ENCODE results near the gene C2CD2L. TPM values are rescaled to one million over a fixed set of nuclear protein-coding genes. Genes with fewer than 3 reads are reported as not detected.

The C2CD2L gene
- total RNA-seq, 1 donor from 2014 or later: 10.8 TPM

- DNase-seq: no peak
- Histone ChIP-seq H3K27ac (replicated peaks) (no peak overlapping the region), H3K27me3 (ENCODE audit: low read depth) (no peaks in the 10 kb centered on the region), H3K9me3 (replicated peaks) (no peaks in the 10 kb centered on the region), H3K4me1 (peaks cover 34% of the 10 kb centered on the region), H3K4me3 (no peak overlapping the region), H3K36me3 (peaks cover 48% of the 10 kb centered on the region)
- TF ChIP-seq CTCF (IDR thresholded peaks at IDR 0.05; ENCODE audit: borderline replicate concordance): no peak
- intact Hi-C loops (cut with micrococcal nuclease): no loop called here
Observed at GRCh38 chr11:119110439-119110838, 3.3 kb downstream of the C2CD2L start.

- Histone ChIP-seq H3K4me3 (no peak overlapping the region), H3K4me1 (peaks cover 28% of the 10 kb centered on the region), H3K36me3 (peaks cover 54% of the 10 kb centered on the region), H3K27me3 (ENCODE audit: low read depth) (no peaks in the 10 kb centered on the region), H3K9me3 (replicated peaks) (no peaks in the 10 kb centered on the region), H3K27ac (replicated peaks) (no peak overlapping the region)
- intact Hi-C loops (cut with micrococcal nuclease): no loop called here
- DNase-seq: no peak
- no peak for TF ChIP-seq CTCF (IDR thresholded peaks at IDR 0.05; ENCODE audit: borderline replicate concordance)
Observed at GRCh38 chr11:119111361-119111925, 4.3 kb downstream of the C2CD2L start.

- peaks cover 20% of the 10 kb centered on the region for H3K4me1 ChIP-seq
- H3K27me3 ChIP-seq (ENCODE audit: low read depth): no peaks in the 10 kb centered on the region
- no peak overlapping the region for H3K4me3 ChIP-seq
- no peak for TF ChIP-seq CTCF (IDR thresholded peaks at IDR 0.05; ENCODE audit: borderline replicate concordance)
- no peak overlapping the region for H3K27ac ChIP-seq (replicated peaks)
- peaks cover 61% of the 10 kb centered on the region for H3K36me3 ChIP-seq
- no peaks in the 10 kb centered on the region for H3K9me3 ChIP-seq (replicated peaks)
- intact Hi-C loops (cut with micrococcal nuclease): no loop called here
- DNase-seq: no peak
Observed at GRCh38 chr11:119112314-119113020, 5.3 kb downstream of the C2CD2L start.

- DNase-seq: no peak
- H3K4me3 ChIP-seq: no peak overlapping the region
- intact Hi-C loops (cut with micrococcal nuclease): no loop called here
- H3K4me1 ChIP-seq: peaks cover 7% of the 10 kb centered on the region
- peaks cover 61% of the 10 kb centered on the region for H3K36me3 ChIP-seq
- no peaks in the 10 kb centered on the region for H3K9me3 ChIP-seq (replicated peaks)
- H3K27ac ChIP-seq (replicated peaks): no peak overlapping the region
- H3K27me3 ChIP-seq (ENCODE audit: low read depth): no peaks in the 10 kb centered on the region
- no peak for TF ChIP-seq CTCF (IDR thresholded peaks at IDR 0.05; ENCODE audit: borderline replicate concordance)
Observed at GRCh38 chr11:119113716-119114115, 6.6 kb downstream of the C2CD2L start.

- intact Hi-C loops (cut with micrococcal nuclease): no loop called here
- Histone ChIP-seq H3K27me3 (ENCODE audit: low read depth) (no peaks in the 10 kb centered on the region), H3K9me3 (replicated peaks) (no peaks in the 10 kb centered on the region), H3K4me3 (no peak overlapping the region), H3K36me3 (peaks cover 61% of the 10 kb centered on the region), H3K4me1 (peaks cover under 1% of the 10 kb centered on the region), H3K27ac (replicated peaks) (no peak overlapping the region)
- TF ChIP-seq CTCF (IDR thresholded peaks at IDR 0.05; ENCODE audit: borderline replicate concordance): no peak
- DNase-seq: no peak
Observed at GRCh38 chr11:119114351-119114750, 7.2 kb downstream of the C2CD2L start.
